NCI-H1105 treated with DMSO at 0.1 percent for 48 hours (cell line): ENCODE results near the gene IQGAP3.

Source experiments
- DNase-seq: peaks from one replicate; lab custom pipeline; 2025; lab: John Stamatoyannopoulos, UW

The IQGAP3 gene

DNA sequence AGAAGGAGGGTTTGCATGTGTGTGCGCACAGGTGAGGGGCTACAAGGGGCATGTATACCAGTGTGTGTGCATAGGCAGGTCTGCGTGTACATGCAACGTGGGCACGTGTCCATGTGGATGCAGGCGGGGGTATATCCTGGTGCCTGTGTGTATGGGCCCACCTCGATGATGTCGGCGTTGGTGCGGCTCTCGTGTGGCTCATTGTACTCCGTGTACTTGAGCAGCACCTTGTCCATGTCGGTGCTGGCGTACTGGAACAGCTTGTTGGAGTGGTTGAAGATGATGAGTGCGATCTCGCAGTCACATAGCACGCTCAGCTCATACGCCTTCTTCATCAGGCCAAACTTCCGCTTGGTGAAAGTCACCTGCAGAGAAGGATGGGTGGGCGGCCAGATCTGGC is 90.1 kb downstream of the IQGAP3 start:
- no peak for DNase-seq

DNA sequence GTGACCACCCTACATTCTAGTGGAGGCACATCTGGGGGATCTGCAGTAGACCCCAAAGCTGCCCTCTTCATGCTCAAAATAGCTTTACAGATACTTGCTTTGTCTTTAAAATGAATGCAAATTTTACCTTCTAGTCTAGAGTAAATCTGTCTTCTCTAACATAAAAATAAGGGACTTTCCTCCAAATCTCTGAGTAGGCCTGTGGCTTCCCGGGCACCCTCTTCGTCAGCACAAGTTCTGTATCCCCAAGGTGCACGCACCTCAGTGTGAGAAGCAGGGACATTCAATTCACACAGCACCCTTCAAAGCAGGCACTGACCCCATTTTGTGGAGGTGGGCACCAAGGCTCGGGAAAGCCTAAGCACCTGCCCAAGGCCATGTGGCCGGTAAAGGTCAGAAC is 90.8 kb downstream of the IQGAP3 start:
- no peak for DNase-seq

DNA sequence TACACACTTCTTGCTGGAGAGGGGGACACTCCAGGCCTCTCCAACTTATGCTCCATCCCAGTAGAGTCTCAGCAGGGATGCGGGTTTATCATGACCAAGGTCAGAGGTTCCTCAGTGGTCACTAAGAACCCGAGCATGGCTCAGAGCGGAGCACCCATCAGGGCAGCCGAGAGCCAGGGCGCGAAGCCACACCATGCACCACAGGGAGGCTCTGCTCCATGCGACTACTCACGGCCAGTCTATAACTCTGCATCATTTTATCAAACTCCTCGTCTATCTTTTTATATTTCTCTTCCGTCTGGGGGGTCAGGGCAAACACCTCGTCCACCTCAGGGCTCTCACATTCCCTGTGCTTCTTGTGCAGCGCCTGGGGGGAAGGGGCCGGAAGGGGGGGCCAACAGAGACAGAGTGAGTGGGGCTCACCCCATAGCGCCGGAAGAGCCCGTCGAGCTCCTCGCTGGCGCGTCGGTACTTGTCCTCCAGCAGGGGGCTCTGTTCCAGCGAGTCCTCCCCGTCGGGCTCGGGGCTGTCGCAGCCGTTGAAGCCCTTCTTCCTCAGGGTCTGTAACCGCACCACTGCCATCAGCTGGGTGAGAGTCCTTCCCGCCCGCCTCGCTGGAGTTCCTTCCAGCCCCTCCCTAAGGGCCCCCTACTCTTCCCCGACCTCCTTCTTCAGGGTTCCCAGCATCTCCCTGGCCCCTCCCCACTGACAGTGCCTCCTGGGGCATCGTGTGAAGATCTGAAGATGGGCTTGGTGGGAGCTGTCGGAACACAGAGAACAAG is 91.8 kb downstream of the IQGAP3 start:
- DNase-seq = no peak

DNA sequence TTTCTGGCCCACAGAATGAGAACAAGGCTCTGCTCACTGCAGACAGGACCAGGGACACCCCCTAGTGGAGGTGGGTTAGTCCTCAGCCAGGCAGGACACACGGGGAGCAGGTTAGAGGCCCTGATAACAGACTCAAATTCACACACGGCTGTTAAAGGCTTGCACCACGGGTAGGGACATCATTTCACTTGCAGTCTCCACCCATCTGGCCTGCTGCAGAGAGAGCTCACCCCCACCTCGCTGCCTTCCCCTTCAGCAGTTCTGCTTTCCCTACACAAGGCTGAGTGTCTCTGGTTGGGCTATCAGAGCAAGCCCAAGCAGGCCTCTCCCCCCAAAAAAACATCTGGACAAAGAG is 92.4 kb downstream of the IQGAP3 start:
- DNase-seq = no peak

DNA sequence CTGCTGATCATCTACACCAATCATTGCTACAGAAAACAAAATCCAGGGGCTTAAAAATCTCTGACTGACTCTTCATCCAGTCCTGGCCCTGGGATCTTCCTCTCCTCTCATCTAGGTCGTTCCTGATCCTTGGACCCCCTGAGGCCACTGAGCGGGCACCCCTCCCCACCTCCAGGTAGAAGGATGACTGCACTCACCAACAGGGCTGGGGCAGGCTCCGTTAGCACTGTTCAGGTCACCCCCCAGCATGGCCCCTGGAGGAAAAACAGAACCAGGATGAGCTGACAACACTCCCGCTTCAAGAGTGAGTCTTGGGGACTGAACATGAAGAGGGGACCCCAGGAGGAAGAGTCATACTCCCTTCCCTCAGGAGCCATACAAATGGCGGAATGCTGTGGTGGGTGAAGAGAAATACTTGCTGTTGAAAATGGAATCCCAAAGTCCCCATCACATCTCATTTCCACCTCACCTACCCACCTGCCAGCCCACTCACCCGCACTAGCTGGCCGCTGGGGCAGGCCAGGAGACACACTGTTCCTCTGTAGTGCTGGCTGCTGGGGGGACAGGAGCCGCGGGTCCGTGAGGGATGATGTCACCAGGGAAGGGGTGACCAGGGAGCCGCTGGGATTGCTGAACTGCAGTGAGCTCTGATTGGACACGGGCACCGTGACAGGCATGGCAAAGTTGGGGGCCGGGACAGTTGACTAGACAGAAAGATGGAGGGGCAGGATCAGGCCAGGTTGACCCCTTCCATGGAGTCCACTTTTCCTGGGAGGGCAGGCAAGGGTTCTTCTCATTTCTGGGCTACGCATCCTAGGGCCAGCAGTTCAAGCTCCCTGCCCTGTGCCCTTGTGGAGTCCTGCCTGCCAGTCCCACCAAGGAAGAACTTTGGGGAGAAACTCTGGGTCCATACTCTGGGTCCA is 93.0 kb downstream of the IQGAP3 start:
- DNase-seq = no peak

DNA sequence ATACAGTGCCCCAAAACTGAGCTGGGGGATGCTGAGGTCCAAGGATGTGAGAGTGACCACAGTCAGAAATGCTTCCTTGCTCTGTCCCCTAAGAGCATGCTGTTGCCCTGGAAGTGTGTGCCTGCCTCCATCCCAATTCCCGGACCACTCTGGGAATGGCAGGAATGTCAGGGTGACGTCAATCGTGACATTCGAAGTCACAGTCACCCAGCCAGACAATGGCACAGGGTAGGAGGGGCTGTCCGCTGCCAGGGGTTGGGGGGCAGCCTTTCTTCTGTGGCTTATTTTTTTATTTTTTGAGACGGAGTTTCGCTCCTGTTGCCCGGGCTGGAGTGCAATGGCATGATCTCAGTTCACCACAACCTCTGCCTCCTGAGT is 94.1 kb downstream of the IQGAP3 start:
- DNase-seq = no peak

DNA sequence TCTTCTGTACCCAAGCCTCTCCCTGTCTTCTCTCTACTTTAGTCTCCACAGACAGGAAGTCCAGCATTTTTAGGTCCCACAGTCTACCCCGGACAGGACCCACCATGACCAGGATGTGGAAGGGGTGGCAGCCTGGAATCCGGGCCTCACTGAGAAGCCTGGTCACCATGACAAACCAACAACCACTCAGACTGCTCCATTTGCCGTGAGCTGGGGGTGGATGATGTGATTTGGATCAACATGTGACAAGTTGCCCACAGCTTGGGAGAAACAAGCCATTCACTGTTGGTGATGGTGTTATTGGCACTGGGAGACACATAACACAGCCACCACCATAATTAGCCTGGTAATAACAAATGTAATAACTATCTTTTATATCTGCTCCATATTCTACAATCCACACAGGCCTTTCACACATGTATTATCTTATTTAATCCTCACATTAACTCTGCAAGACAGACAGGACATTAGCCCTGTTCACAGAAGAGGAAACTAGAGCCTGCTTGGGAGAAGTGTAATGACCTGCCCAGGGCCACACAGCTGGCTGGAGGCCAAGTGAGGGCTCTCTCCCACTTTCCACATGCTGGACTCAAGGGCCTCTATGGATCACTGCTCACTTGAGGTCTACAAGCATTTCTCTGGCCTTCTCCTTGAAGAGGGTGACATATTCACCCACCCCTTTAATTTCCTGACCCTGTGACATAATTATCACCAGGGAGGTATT is 94.7 kb downstream of the IQGAP3 start:
- no peak for DNase-seq

DNA sequence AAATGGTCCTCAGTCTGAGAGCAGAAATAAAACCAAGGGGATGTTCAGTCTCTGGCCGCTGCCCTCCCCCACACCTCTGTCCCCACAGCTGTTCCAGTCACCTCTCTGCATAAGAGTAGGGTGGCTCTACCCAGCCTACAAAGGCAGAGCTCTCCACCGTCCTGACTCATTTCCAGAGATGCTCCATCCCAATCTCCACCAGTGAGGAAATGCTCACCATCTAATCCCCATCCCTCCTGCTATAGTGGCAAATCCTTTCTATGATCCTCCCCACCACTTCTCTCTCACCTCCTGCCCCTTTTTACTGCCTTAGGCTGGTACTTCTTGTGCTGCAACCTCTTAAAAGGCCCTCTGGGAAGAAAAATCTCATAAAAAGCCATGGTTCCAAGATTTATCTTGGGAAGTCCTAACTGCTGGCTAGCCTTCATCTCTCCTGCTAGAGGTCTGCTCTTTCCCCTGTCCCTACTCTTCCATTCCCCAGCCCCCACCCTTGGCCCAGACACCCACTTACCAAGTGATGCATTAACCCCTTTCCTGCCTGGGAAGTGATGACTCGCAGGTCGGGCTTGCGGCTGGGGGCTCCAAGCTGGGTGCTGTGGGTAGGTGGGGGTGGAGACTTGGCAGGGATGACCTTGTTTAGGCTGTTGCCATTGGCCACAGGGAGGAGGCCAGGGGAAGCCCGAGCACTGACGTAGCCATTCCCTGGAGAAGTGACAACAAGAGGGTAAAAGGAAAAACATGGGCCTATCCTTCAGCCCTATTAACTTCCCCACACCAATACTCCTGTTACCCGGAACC is 95.7 kb downstream of the IQGAP3 start:
- DNase-seq = no peak

DNA sequence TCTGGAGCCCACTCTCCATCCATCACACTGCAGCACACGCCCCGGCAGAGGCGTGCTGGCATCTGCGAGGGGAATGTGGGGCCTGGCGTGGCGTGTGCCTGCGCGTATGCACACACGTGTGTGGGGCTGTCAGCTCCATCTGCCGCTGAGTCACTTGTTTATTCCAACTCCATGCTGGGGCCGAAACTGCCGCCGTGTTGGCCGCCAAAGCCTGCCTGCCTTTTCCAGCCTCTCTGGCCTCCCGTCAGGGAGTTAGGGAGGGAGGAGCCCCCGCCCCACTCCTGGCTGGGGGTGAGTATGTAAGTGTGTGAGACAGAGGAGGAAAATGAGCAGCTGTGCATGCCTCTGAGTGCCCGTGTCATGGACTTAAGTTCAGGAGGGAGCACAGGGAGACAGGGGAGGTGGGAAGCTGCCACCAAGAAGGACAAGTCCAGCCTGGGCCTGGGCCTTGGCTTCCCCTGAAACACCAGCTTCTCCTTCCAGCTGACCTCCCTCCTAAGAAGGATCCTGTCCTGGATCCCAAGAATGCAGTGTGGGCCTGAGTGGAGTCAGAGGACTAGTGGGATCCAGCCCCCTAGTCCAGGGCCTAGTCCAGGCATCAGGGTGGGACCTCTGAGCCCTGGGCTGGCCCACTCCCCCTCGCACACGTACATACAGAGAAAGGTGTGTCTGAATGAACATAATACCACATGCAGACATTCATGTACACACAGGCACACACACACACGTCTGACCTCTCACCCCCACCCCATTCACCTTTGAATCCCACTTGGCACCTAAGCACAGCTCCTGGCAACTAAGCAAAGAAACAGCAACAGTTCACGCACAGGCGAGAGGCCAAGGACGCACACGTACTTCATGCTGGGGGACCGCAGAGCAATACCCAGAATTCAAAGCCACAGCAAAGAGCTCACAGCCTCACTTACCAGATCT is 96.5 kb downstream of the IQGAP3 start:
- no peak for DNase-seq
